GM20431 (cell line): ENCODE data around the gene PRDX5.

ENCODE experiments used
- in situ Hi-C: fragments of 300-500 bp; cut with MseI, MboI; formaldehyde crosslinking; loops from one replicate; pipeline ENCODE4 v1.15.0; 2020; ENCODE audit warnings: low sequenced_read_pairs; ENCODE audit not compliant: unreplicated experiment

PRDX5 gene

DNA sequence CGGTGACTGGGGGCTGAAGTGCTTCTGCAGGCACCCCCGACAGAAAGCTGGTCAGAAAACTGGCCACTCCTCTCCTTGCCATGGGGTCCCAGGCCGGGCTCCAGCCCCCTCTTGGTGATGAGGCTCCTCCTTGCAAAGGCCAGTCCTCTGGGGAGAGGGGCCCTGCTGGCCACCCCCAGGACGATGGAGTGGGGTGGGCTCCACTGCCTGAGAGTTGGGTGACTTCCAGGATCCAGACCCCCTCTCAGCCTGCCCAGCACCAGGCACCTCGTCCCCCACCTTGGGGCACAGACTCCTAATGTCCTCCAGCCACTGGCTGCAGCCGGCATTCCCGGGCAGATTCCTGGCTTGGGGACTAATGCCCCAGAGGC is 40.6 kb downstream of the PRDX5 start:
- in situ Hi-C loops: no loop called here

DNA sequence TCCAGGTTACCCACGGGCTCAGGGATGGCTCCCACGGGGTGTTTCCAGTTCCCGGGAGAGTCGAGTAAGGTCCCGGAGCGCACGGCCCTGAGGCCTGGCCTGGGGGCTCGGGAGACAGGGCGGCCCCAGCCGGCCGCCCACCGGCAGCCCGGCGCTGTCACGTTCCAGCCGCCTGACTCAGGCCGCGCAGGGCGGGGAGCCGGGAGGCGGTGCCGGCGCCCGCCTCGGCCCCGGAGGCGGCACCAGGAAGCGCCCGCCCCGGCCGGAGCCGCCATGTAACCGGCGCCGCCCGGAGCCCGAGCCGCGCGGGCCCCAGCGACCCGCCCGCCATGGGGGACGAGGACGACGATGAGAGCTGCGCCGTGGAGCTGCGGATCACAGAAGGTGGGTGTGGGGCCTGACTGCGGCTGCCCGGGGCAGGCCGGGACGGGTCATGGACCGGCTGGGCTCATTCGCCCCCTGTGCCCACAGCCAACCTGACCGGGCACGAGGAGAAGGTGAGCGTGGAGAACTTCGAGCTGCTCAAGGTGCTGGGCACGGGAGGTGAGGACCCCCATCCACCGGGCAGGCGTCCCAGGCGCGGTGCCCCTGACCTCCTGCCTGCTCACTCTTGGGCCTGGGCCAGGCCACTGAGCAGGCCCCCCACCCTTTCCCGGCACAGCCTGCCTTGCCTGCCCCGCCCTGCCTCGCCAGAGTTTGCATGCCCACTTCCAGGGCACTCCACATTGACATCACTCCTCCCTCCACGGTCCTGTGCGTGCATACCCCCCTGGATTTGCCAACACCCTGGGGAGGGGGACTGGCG is 41.2 kb downstream of the PRDX5 start, which contains the start of gene RPS6KA4:
Gene RPS6KA4 (plus strand): TSS at position 256 of the 805 bp plus-strand sequence. CDS start 74 bp downstream, at position 330.
- in situ Hi-C loops: no loop called here

DNA sequence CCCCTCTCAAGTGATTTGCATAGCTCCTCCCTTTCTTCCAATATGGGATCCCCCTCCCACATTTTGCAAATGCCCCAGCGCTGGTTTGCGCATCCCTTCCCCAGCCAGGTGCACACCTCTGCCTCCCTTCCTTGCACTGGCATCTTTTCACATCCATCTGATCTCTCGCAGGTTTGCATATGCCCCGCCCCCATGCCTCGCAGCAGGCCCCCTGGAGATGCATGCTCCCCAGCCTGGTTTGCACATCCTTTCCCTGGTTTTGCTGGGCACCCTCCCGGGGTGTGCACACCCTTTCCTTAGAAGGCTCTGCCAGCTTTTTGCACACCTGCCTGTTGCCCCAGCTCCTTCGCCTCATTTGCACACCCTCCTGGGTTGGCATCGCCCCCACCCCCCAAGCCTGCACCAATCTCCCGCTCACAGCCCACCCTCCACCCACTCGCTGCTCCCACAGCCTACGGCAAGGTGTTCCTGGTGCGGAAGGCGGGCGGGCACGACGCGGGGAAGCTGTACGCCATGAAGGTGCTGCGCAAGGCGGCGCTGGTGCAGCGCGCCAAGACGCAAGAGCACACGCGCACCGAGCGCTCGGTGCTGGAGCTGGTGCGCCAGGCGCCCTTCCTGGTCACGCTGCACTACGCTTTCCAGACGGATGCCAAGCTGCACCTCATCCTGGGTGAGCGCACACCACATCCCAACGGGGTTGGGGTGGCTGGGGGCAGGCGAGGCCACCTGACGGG is 42.0 kb downstream of the PRDX5 start:
- in situ Hi-C loops: no loop called here

DNA sequence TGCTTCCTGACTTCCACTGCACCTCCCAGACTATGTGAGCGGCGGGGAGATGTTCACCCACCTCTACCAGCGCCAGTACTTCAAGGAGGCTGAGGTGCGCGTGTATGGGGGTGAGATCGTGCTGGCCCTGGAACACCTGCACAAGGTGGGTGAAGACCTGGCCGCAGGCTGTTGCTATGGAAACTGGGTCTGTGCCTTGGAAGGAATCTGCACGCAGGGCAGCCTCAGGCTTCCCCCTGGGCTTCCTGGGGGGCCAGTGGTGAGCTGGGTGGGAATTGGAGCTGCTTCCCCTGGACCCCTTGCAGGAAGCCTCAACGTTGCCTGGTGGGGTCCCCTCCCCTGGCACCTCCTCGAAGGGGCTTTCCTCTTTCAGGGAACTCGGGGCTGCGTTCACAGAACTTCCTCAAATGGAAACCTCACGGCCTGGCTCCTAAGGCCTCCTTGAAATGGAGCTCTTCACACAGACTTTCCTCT is 42.6 kb downstream of the PRDX5 start:
- in situ Hi-C loops: no loop called here

DNA sequence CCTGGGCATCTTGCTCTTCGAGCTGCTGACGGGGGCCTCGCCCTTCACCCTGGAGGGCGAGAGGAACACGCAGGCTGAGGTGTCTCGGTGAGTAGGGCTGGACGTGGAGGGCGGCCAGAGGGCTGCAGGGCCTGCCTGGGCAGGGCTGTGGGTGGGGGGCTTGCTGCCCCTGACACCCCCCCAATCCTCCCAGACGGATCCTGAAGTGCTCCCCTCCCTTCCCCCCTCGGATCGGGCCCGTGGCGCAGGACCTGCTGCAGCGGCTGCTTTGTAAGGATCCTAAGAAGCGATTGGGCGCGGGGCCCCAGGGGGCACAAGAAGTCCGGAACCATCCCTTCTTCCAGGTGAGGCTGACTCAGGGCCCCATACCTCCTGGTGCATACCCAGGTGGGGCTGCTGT is 43.7 kb downstream of the PRDX5 start:
- in situ Hi-C loops: no loop called here

DNA sequence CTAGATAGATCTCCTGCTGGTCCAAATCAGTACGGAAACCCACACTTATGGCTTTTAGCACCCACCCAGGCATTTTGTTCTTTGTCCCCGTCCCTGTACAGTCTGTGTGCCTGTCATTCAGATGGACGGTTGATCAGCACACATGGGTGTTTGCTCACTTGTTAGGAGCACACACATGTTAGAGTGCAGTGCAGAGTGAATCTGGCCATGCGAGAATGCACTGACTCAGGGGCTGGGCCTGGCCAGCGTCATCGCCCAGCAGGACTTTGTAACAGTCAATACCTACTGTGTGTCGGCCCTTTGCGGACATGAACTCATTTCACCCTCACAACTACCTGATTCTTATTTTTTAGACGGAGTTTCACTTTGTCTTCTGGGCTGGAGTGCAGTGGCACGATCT is 44.4 kb downstream of the PRDX5 start:
- in situ Hi-C loops: no loop called here

DNA sequence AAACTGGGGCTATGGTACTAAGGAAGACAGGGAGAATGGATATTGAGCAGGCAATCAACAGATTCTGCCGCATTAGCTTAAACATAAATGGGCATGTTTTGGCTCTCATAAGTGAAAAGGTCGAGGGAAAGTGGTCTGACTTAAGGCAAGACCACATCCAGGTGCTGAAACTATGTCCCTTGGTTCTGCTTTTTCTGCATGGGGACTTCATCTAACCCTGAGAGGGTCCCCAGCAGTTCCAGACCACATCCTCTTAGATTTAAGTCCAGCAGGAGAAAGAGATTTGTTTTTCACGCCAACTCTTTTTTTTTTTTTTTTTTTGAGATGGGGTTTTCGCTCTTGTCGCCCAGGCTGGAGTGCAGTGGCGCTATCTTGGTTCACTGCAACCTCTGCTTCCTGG is 46.5 kb downstream of the PRDX5 start:
- in situ Hi-C loops: no loop called here

DNA sequence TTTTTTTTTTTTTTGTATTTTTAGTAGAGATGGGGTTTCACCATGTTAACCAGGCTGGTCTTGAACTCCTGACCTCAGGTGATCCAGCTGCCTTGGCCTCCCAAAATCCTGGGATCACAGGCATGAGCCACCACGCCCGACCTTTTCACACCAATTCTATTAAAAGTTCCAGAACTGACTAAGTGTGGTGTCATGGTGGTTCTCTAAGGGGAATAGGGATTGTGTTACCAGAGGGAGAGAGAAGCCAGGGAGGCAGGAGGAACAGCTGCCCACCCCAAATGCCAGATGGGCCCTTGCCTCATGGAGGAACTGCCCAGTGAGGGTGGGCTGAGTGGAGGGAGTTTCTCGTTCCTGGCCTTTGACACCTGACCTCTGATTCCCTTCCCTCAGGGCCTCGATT is 47.0 kb downstream of the PRDX5 start:
- in situ Hi-C loops: no loop called here

DNA sequence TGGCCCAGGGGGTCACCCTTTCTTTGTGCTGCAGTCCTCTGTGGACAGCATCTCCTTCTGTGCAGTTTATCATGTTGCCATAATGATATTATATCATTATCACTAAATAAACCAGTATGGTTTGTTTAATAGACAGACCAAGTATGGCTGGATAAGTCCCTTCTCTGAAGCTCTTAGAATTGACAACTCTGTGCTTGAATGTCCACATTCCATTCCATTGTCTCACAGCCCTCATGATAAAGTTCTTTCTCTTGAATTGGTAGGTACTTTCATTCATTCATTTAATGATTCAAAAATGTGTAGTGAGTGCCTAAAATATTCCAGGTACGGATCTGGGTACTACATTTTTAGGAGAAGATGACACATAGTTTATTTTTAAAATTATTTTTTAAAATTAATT is 48.8 kb downstream of the PRDX5 start:
- in situ Hi-C loops: no loop called here

DNA sequence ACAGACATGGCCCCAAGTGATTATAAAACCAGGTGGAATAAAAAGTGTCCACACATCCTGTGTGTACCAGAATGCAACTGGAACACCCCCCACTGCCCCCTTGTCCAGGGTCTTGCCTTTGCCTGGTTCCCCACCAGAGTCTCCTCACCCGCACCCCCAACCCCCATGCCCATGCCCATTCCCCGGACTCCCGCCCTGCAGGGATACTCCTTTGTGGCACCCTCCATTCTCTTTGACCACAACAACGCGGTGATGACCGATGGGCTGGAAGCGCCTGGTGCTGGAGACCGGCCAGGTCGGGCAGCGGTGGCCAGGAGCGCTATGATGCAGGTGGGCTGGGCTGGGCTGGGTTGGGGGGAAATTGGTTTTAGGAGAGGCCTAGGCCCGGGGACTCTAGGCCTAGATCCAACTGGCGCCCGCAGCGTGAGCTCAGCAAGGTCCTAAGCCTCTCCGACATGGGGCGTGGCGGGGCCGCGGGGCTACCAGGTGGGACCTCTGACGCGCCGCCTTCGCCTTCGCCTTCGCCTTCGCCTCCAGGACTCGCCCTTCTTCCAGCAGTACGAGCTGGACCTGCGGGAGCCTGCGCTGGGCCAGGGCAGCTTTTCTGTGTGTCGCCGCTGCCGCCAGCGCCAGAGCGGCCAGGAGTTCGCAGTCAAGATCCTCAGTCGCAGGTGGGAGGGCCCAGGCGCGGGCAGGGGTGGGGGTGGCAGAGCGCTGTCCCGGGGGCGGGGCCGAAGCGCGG is 50.2 kb downstream of the PRDX5 start:
- in situ Hi-C loops: no loop called here

DNA sequence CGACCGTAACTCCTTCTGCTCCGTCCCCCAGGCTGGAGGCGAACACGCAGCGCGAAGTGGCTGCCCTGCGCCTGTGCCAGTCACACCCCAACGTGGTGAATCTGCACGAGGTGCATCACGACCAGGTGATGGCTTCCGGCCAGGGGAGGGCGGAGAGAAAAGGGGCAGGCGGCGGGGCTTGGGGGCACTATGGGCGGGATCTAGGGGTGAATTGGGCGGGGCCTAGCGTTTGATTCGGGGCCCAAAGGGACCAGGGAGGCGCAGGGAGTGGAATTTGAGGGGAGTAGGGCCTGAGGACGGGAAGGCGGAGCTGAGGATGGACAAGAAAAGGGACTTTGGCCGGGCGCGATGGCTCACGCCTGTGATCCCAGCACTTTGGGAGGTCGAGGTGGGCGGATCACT is 50.8 kb downstream of the PRDX5 start:
- in situ Hi-C loops: no loop called here

DNA sequence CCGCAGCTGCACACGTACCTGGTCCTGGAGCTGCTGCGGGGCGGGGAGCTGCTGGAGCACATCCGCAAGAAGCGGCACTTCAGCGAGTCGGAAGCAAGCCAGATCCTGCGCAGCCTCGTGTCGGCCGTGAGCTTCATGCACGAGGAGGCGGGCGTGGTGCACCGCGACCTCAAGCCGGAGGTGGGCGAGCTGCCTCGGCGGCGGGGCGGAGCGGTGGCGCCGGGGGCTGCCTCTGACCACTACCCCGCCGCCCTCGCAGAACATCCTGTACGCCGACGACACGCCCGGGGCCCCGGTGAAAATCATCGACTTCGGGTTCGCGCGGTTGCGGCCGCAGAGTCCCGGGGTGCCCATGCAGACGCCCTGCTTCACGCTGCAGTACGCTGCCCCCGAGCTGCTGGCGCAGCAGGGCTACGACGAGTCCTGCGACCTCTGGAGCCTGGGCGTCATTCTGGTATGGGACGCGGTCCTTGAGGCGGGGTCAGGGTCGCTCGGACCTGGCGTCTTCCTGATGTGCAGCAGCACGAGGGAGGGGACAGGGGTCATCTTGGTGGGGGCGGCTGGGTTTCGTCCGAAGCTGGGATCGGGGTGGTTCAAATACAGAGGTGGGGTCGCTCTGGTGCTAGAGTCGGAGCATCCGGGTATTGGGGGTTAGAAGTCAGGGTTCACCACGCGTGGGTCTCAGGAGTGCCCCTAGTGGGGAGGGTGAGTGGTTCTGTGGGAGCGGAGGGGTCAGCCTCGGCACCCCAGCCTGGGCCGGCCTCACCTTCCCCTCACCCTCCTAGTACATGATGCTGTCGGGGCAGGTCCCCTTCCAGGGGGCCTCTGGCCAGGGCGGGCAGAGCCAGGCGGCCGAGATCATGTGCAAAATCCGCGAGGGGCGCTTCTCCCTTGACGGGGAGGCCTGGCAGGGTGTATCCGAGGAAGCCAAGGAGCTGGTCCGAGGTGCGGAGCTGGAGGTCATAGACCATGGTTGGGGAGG is 51.8 kb downstream of the PRDX5 start:
- in situ Hi-C loops: no loop called here

DNA sequence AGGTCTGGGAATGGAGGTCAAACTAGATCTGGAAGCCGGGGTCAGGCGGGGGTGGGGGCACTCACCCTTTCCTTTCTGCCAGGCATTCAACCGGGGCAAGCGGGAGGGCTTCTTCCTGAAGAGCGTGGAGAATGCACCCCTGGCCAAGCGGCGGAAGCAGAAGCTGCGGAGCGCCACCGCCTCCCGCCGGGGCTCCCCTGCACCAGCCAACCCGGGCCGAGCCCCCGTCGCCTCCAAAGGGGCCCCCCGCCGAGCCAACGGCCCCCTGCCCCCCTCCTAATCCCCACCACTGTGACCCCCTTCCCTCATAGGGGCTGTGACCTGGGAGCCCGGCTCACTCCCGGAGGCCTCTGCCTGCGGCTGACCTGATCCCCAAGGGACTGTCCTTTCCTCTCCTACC is 53.3 kb downstream of the PRDX5 start:
- in situ Hi-C loops: no loop called here
